Measurements from ENCODE around the gene SLC43A2. TPM values are rescaled to one million over a fixed set of nuclear protein-coding genes. Genes with fewer than 3 reads are reported as not detected.

Gene SLC43A2
- total RNA-seq, 1 experiment from 2014 or later: 11.0 TPM

DNA sequence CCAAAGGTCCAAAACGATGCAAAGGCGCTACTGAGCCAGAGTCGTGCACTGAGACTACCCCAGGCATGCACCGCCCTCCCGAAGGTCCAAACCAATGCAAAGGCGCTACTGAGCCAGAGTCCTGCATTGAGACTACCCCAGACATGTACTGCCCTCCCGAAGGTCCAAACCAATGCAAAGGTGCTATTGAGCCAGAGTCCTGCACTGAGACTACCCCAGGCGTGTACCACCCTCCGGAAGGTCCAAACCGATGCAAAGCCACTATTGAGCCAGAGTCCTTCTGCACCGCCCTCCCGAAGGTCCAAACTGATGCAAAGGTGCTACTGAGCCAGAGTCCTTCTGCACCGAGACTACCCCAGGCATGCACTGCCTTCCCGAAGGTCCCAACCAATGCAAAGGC, 27.1 kb downstream of the SLC43A2 start (continued):
- TF ChIP-seq, protein P1, sequence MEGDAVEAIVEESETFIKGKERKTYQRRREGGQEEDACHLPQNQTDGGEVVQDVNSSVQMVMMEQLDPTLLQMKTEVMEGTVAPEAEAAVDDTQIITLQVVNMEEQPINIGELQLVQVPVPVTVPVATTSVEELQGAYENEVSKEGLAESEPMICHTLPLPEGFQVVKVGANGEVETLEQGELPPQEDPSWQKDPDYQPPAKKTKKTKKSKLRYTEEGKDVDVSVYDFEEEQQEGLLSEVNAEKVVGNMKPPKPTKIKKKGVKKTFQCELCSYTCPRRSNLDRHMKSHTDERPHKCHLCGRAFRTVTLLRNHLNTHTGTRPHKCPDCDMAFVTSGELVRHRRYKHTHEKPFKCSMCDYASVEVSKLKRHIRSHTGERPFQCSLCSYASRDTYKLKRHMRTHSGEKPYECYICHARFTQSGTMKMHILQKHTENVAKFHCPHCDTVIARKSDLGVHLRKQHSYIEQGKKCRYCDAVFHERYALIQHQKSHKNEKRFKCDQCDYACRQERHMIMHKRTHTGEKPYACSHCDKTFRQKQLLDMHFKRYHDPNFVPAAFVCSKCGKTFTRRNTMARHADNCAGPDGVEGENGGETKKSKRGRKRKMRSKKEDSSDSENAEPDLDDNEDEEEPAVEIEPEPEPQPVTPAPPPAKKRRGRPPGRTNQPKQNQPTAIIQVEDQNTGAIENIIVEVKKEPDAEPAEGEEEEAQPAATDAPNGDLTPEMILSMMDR (IDR thresholded peaks at IDR 0.05): no peak
- no peak for TF ChIP-seq TEAD4 (CRISPR knock-in tag; IDR thresholded peaks at IDR 0.05)
- no peak for TF ChIP-seq TCF7 (CRISPR knock-in tag; IDR thresholded peaks at IDR 0.05; ENCODE audit: low read depth)
- no peak for TF ChIP-seq CBFB (CRISPR knock-in tag; IDR thresholded peaks at IDR 0.05; ENCODE audit: low read depth)
- no peak for TF ChIP-seq MXD4 (CRISPR knock-in tag; IDR thresholded peaks at IDR 0.05; ENCODE audit: borderline replicate concordance)
- TF ChIP-seq, protein P2, sequence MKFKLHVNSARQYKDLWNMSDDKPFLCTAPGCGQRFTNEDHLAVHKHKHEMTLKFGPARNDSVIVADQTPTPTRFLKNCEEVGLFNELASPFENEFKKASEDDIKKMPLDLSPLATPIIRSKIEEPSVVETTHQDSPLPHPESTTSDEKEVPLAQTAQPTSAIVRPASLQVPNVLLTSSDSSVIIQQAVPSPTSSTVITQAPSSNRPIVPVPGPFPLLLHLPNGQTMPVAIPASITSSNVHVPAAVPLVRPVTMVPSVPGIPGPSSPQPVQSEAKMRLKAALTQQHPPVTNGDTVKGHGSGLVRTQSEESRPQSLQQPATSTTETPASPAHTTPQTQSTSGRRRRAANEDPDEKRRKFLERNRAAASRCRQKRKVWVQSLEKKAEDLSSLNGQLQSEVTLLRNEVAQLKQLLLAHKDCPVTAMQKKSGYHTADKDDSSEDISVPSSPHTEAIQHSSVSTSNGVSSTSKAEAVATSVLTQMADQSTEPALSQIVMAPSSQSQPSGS (CRISPR knock-in tag; IDR thresholded peaks at IDR 0.05; ENCODE audit: borderline replicate concordance, low read depth): no peak
- no peak for TF ChIP-seq HMGA2 (CRISPR knock-in tag; IDR thresholded peaks at IDR 0.05)
- TF ChIP-seq, protein P3, sequence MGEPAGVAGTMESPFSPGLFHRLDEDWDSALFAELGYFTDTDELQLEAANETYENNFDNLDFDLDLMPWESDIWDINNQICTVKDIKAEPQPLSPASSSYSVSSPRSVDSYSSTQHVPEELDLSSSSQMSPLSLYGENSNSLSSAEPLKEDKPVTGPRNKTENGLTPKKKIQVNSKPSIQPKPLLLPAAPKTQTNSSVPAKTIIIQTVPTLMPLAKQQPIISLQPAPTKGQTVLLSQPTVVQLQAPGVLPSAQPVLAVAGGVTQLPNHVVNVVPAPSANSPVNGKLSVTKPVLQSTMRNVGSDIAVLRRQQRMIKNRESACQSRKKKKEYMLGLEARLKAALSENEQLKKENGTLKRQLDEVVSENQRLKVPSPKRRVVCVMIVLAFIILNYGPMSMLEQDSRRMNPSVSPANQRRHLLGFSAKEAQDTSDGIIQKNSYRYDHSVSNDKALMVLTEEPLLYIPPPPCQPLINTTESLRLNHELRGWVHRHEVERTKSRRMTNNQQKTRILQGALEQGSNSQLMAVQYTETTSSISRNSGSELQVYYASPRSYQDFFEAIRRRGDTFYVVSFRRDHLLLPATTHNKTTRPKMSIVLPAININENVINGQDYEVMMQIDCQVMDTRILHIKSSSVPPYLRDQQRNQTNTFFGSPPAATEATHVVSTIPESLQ (CRISPR knock-in tag; IDR thresholded peaks at IDR 0.05): no peak
- TF ChIP-seq, protein P4, sequence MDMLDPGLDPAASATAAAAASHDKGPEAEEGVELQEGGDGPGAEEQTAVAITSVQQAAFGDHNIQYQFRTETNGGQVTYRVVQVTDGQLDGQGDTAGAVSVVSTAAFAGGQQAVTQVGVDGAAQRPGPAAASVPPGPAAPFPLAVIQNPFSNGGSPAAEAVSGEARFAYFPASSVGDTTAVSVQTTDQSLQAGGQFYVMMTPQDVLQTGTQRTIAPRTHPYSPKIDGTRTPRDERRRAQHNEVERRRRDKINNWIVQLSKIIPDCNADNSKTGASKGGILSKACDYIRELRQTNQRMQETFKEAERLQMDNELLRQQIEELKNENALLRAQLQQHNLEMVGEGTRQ (CRISPR knock-in tag; IDR thresholded peaks at IDR 0.05): no peak
- TF ChIP-seq, protein P5, sequence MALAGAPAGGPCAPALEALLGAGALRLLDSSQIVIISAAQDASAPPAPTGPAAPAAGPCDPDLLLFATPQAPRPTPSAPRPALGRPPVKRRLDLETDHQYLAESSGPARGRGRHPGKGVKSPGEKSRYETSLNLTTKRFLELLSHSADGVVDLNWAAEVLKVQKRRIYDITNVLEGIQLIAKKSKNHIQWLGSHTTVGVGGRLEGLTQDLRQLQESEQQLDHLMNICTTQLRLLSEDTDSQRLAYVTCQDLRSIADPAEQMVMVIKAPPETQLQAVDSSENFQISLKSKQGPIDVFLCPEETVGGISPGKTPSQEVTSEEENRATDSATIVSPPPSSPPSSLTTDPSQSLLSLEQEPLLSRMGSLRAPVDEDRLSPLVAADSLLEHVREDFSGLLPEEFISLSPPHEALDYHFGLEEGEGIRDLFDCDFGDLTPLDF (CRISPR knock-in tag; IDR thresholded peaks at IDR 0.05): no peak
- no peak for TF ChIP-seq SMAD4 (CRISPR knock-in tag; IDR thresholded peaks at IDR 0.05)
- TF ChIP-seq PRRX2 (CRISPR knock-in tag; IDR thresholded peaks at IDR 0.05): no peak
- TF ChIP-seq, protein P6, sequence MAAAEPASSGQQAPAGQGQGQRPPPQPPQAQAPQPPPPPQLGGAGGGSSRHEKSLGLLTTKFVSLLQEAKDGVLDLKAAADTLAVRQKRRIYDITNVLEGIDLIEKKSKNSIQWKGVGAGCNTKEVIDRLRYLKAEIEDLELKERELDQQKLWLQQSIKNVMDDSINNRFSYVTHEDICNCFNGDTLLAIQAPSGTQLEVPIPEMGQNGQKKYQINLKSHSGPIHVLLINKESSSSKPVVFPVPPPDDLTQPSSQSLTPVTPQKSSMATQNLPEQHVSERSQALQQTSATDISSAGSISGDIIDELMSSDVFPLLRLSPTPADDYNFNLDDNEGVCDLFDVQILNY (CRISPR knock-in tag; IDR thresholded peaks at IDR 0.05): no peak

DNA sequence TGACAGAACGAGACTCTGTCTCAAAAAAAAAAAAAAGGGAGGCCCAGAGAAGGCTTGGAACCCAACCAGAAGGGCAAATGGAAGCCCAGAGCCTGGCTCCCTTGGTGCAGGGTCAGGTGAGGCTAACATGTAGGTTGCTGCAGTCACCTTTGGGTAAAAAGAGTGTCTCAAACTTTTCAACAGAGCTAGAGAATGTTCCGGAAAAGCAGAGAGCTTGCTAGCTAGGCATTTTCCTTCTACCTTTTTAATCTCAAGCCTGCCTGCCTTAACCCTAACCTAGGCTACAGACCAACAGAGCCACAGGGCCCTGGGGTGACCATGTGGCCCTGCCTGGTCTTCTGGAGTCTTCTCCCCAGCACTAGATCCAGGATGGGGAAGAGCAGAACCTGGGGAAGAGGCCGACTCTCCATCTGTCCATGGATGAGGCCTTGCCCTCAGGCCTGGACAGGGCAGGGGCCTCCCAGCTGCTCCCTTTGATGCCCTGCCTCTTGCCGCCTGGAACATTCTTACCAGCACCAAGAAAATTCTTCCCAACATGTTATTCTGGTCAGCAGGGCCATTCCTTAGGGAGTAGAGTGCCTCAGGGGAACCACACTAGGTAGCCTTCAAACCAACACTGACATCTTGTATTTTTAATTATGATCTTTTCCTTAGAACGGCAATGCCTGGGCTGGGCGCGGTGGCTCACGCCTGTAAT, 30.1 kb downstream of the SLC43A2 start:
- Mint-ChIP-seq H3K27ac (no peak overlapping the region), H3K9me3 (peaks cover 7% of the 10 kb centered on the region), H3K27me3 (ENCODE audit: low read depth) (no peaks in the 10 kb centered on the region), H3K4me1 (0 out of 2 replicates have a peak, but pooled peaks cover 2% of the 10 kb centered on the region), H3K4me3 (no peak overlapping the region), H3K36me3 (peaks cover 9% of the 10 kb centered on the region)
- ATAC-seq (no peak), DNase-seq (ENCODE audit: low spot score) (no peak)
- ChIA-PET POLR2A (no interaction called here), CTCF (interaction anchor here (0.8 to 1.6 kb wide), 2 partner anchors 24 to 233 kb away, joined by 3 to 8 read pairs; no protein-coding TSS in a partner anchor)
- no peak for TF ChIP-seq ETV6 (CRISPR knock-in tag; IDR thresholded peaks at IDR 0.05)
- TF ChIP-seq FOXK1 (CRISPR knock-in tag; IDR thresholded peaks at IDR 0.05): no peak
- no peak for TF ChIP-seq TCF7 (CRISPR knock-in tag; IDR thresholded peaks at IDR 0.05; ENCODE audit: low read depth)
- TF ChIP-seq, protein P7, sequence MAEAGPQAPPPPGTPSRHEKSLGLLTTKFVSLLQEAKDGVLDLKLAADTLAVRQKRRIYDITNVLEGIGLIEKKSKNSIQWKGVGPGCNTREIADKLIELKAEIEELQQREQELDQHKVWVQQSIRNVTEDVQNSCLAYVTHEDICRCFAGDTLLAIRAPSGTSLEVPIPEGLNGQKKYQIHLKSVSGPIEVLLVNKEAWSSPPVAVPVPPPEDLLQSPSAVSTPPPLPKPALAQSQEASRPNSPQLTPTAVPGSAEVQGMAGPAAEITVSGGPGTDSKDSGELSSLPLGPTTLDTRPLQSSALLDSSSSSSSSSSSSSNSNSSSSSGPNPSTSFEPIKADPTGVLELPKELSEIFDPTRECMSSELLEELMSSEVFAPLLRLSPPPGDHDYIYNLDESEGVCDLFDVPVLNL (CRISPR knock-in tag; IDR thresholded peaks at IDR 0.05; ENCODE audit: borderline replicate concordance, low read depth): no peak
- no peak for TF ChIP-seq CBFB (CRISPR knock-in tag; IDR thresholded peaks at IDR 0.05; ENCODE audit: low read depth)
- TF ChIP-seq, protein P8, sequence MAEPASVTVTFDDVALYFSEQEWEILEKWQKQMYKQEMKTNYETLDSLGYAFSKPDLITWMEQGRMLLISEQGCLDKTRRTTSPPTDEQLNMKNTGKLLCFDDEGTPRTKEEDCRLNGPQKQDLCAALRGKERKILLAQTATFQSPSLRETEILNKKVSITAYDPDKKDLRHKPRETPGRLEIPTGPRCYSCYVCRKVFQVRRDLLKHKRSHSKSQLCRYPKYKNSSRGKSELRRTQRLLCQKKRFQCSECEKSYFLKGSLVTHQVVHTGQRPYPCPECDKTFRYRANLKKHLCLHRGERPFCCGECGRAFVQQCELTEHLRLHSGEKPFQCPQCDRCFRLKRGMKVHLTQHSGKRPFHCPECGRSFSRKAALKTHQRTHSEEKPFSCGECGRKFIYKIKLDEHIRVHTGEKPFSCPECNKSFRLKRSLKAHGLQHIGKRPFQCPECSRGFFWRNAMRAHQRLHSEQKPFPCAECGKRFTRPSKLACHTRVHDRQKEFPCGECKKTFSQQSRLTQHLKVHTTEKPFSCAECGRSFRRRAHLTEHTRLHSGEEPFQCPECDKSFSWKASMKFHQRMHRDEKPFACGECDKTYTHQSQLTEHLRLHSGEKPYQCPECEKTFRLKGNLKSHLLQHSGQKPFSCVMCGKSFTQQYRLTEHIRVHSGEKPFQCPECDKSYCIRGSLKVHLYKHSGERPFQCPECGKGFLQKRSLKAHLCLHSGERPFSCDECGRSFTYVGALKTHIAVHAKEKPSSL (CRISPR knock-in tag; conservative IDR thresholded peaks at IDR 0.05): no peak
- TF ChIP-seq GRHL2 (CRISPR knock-in tag; IDR thresholded peaks at IDR 0.05; ENCODE audit: insufficient replicate concordance, severe bottlenecking): no peak
- TF ChIP-seq SP1 (CRISPR knock-in tag; conservative IDR thresholded peaks at IDR 0.05): no peak
- TF ChIP-seq, protein P9, sequence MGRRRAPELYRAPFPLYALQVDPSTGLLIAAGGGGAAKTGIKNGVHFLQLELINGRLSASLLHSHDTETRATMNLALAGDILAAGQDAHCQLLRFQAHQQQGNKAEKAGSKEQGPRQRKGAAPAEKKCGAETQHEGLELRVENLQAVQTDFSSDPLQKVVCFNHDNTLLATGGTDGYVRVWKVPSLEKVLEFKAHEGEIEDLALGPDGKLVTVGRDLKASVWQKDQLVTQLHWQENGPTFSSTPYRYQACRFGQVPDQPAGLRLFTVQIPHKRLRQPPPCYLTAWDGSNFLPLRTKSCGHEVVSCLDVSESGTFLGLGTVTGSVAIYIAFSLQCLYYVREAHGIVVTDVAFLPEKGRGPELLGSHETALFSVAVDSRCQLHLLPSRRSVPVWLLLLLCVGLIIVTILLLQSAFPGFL (CRISPR knock-in tag; IDR thresholded peaks at IDR 0.05; ENCODE audit: borderline replicate concordance): no peak
- TF ChIP-seq GABPB1 (CRISPR knock-in tag; IDR thresholded peaks at IDR 0.05): no peak
- TF ChIP-seq MYBL2 (CRISPR knock-in tag; IDR thresholded peaks at IDR 0.05): no peak
- TF ChIP-seq RORB (CRISPR knock-in tag; IDR thresholded peaks at IDR 0.05): no peak
